Transverse colon (tissue), 4 donors: Measurements from ENCODE around the gene HERC3. TPM values are rescaled to one million over a fixed set of nuclear protein-coding genes. Genes with fewer than 3 reads are reported as not detected.

Source experiments
- DNase-seq: peaks from one replicate; pipeline ENCODE4 v3.0.0-alpha.2; 2019
- H3K27ac ChIP-seq, 4 donors: fragments of 200-600 bp; sonication (generic); 2 replicates each; pipeline ENCODE4 v1.5.1; 2016 to 2018; ENCODE audit warnings: inconsistent platforms in 4 of 4
- H3K27me3 ChIP-seq: fragments of 200-600 bp; sonication (generic); 2 replicates; pipeline ENCODE4 v1.5.1; 2017; ENCODE audit warnings: inconsistent platforms
- H3K36me3 ChIP-seq, 4 donors: fragments of 200-600 bp; sonication (generic); 2 replicates each; pipeline ENCODE4 v1.5.1; 2017 to 2019; ENCODE audit warnings: inconsistent platforms in 4 of 4
- H3K4me1 ChIP-seq, 4 donors: fragments of 200-600 bp; sonication (generic); 2 replicates each; pipeline ENCODE4 v1.5.1; 2017 to 2020; ENCODE audit warnings: inconsistent platforms in 4 of 4
- H3K4me3 ChIP-seq, 4 donors: fragments of 200-600 bp; sonication (generic); 1 replicate in 1 of 4; 2 replicates in 3 of 4; pipeline versions ENCODE4 v1.5.1 to v1.6.1; 2017 to 2019; ENCODE audit warnings: inconsistent platforms in 4 of 4
- H3K9me3 ChIP-seq, 2 donors: fragments of 200-600 bp; sonication (generic); 2 replicates each; pipeline ENCODE4 v1.5.1; 2017 to 2019; ENCODE audit warnings: inconsistent platforms in 2 of 2
- CTCF ChIP-seq, 5 experiments: fragments of 200-600 bp in 3 of 5; fragments of 450-650 bp in 2 of 5; sonication (generic) in 3 of 5; IDR thresholded peaks; 1 replicate in 2 of 5; 2 replicates in 3 of 5; pipeline ENCODE4 v1.5.1; 2016 to 2017; ENCODE audit warnings: antibody characterized with exemption in 5 of 5, inconsistent platforms in 3 of 5, mild to moderate bottlenecking in 2 of 5, moderate library complexity in 1 of 5
- EP300 ChIP-seq: sonication (generic); formaldehyde crosslinking; IDR thresholded peaks from one replicate; pipeline ENCODE4 v1.6.1; 2017; ENCODE audit warnings: antibody characterized with exemption, low read depth
- POLR2A ChIP-seq: fragments of 450-650 bp; IDR thresholded peaks from one replicate; pipeline ENCODE4 v1.6.1; 2016; ENCODE audit warnings: antibody characterized with exemption, mild to moderate bottlenecking, moderate library complexity
- POLR2AphosphoS5 ChIP-seq, 3 donors: sonication (generic); formaldehyde crosslinking; IDR thresholded peaks; one replicate each; pipeline ENCODE4 v1.6.1; 2016; ENCODE audit warnings: antibody characterized with exemption in 3 of 3
- WGBS, 2 donors: methylation state at CpG; one replicate each; pipeline ENCODE4 v1.1.5; 2018; ENCODE audit warnings: low coverage in 1 of 2; 5-methylcytosine and 5-hydroxymethylcytosine counted together
- in situ Hi-C, 4 donors: fragments of 200-750 bp; cut with MboI; loops; one replicate each; pipeline versions ENCODE4 v1.15.0 to v1.15.1; 2017; ENCODE audit warnings: low sequenced_read_pairs in 3 of 4, low pct_ligation_motif_present in 1 of 4, low pct_unique_long_range_greater_than_20kb in 1 of 4
- intact Hi-C: fragments of 100-400 bp; cut with DNase I; formaldehyde crosslinking; loops from one replicate; pipeline ENCODE4 v1.15.1; 2023; ENCODE audit warnings: low total_unique reads
- total RNA-seq, 4 donors: library from RNA; depleted of rRNA; stranded (reverse); fragments of >200 nt; gene quantifications; one replicate each; pipeline ENCODE4 v1.1.0, GENCODE V29; 2016

The HERC3 gene
- total RNA-seq, 4 donors from 2014 or later, result 38.9 to 64.1 (median 55.1) TPM

DNA sequence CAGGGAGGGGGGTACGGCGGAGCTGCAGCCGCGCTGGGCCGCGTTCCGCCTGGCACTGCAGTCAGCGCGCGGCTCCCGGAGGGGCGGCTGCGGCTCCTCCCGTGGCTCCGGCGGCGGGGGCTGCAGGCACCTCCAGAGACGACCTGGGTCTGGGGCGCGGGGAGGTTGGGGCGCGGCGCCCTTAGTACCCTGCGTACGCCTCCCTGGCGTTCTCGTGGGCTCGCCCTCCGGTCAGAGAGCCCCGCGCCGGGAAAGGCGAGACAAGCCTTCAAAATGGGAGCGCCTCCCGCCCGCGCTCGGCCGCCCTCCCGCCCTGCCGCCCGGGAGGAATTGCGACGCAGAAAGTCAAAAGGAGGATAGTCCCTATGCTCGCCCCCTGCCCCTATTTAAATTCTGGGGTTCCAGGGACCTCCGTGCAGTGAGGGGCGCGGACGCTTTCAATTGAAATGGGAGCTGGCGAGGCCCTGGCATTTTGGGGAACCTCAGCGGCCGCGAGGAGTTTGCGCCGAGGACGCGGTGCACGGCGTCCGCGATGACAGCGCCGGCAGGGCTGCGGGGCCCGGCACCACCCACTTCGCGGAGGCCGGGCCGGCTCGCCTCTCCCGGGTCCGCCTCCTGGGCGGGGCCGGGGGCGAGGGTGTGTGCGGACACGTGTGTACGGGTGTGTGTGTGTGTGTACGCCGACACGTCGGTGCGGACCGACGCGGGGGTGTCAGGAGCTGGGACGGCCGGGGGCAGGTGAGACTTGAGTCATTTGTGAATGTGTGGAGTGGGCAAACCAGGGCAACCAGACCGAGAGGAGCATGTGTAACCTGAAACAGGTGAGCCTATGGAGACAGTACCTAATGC is 544 bp downstream of the HERC3 start:
- intact Hi-C loops, result no loop called here
- no peaks in the 10 kb centered on the region for H3K9me3 ChIP-seq
- peaks cover 5 to 17% (median 10%) of the 10 kb centered on the region in 4 donors for H3K4me1 ChIP-seq
- 1% methylated on average over 68 of the region's 89 CpGs; no CpG with 5 or more reads in 1 of the 2 donors for WGBS, 2 donors
- peak; percentile 86 for DNase-seq
- no peaks in the 10 kb centered on the region for H3K27me3 ChIP-seq
- peak overlapping the region; percentile 53 to 90 (median 82) for H3K4me3 ChIP-seq
- peaks cover 0 to 4% (median 0%) of the 10 kb centered on the region in 4 donors for H3K36me3 ChIP-seq
- peak overlapping the region; percentile 91 to 95 (median 94) for H3K27ac ChIP-seq
- in situ Hi-C loops, result no loop called here
- peak; percentile 83 to 90 (median 90) for TF ChIP-seq POLR2AphosphoS5 (IDR thresholded peaks at IDR 0.05)
- peak; percentile 80 for TF ChIP-seq POLR2A
- TF ChIP-seq CTCF (IDR thresholded peaks at IDR 0.05), result no peak
- no peak for TF ChIP-seq EP300

DNA sequence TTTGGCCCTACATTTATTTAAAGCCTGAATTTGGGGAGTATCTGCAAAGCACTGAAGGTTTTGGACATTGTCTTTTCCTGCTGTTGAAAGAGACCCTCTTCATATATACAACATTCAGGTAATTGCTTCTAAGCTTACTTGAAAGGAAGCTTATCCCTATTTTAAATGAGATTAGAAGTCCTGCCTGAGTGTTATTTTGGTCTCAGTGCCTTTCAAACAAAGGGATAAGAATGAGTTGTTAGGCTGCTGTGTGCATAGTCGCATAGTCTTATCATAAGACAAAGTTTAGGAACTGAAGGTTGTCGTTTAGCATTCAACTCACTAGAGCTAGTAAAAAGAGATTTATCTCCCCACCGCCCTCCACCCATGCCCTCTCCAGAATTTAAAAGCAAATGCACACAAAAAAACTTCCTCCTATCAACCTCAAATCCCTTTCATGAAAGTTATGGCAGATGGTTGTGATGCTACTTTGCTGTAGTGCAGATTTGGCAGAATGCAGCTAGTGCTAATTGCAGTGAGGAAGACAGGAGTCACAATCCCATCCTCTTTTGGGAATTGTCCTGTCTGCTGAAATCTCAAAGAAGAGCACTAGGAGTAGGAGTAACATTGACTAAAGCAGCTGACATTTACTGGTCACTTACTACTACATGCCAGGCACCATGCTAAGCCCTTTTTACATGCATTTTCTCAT is 5.8 kb downstream of the HERC3 start:
- no peaks in the 10 kb centered on the region for H3K27me3 ChIP-seq
- no peaks in the 10 kb centered on the region for H3K9me3 ChIP-seq
- H3K4me3 ChIP-seq, result no peak overlapping the region
- H3K4me1 ChIP-seq, result peaks cover 10 to 42% (median 21%) of the 10 kb centered on the region in 4 donors
- DNase-seq, result no peak
- no peak for TF ChIP-seq POLR2A
- TF ChIP-seq POLR2AphosphoS5 (IDR thresholded peaks at IDR 0.05), result no peak
- no peak for TF ChIP-seq CTCF (IDR thresholded peaks at IDR 0.05)
- no peak for TF ChIP-seq EP300
- intact Hi-C loops (no loop called here), in situ Hi-C loops (no loop called here)
- peaks cover 0 to 4% (median 0%) of the 10 kb centered on the region in 4 donors for H3K36me3 ChIP-seq
- 66% methylated on average over 3 of the region's 3 CpGs; no CpG with 5 or more reads in 1 of the 2 donors for whole genome bisulfite sequencing, 2 donors
- H3K27ac ChIP-seq, result no peak overlapping the region

- peaks cover 0 to 4% (median 0%) of the 10 kb centered on the region in 4 donors for H3K36me3 ChIP-seq
- H3K9me3 ChIP-seq, result no peaks in the 10 kb centered on the region
- intact Hi-C loops, result no loop called here
- in situ Hi-C loops, result no loop called here
- H3K27me3 ChIP-seq, result no peaks in the 10 kb centered on the region
- H3K4me1 ChIP-seq, result peaks cover 10 to 31% (median 17%) of the 10 kb centered on the region in 4 donors
- H3K4me3 ChIP-seq, result no peak overlapping the region
- H3K27ac ChIP-seq, result peak overlapping the region; percentile 45 to 67 (median 49)
- no peak for TF ChIP-seq CTCF (IDR thresholded peaks at IDR 0.05)
- no peak for TF ChIP-seq POLR2AphosphoS5 (IDR thresholded peaks at IDR 0.05)
- TF ChIP-seq POLR2A, result no peak
- no peak for TF ChIP-seq EP300
- no peak for DNase-seq
- WGBS, 2 donors, result 70 to 89% methylated on average over 2 to 3 of the region's 3 CpGs
Measured at GRCh38 chr4:88599298-88599697, 7.0 kb downstream of the HERC3 start.

DNA sequence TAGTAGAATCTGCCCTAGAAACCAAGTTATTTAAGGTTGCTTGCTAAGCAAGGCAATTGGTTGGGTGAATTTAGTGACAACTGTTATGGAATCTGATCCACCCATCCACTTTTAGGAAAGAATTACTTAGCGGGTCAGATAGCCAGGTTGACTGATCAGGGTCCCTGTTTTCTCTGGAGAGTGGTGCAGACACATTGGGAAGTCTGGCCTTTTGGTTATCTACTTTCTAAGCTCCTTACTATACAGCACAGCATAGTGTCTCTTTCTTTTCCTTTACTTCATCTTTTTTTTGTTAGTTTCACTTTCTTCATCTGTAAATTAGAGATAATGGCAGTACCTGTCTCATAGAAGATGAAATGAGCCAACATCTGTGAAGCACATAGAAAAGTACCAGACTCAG is 7.4 kb downstream of the HERC3 start:
- H3K27me3 ChIP-seq, result no peaks in the 10 kb centered on the region
- H3K4me1 ChIP-seq, result peaks cover 10 to 31% (median 17%) of the 10 kb centered on the region in 4 donors
- no peaks in the 10 kb centered on the region for H3K9me3 ChIP-seq
- intact Hi-C loops, result no loop called here
- TF ChIP-seq POLR2AphosphoS5 (IDR thresholded peaks at IDR 0.05), result no peak
- no peak for TF ChIP-seq EP300
- no peak for TF ChIP-seq CTCF (IDR thresholded peaks at IDR 0.05)
- TF ChIP-seq POLR2A, result no peak
- peak overlapping the region; percentile 45 to 67 (median 49) for H3K27ac ChIP-seq
- H3K4me3 ChIP-seq, result no peak overlapping the region
- no peak for DNase-seq
- H3K36me3 ChIP-seq, result peaks cover 0 to 4% (median 0%) of the 10 kb centered on the region in 4 donors
- in situ Hi-C loops, result no loop called here
- 80 to 83% methylated on average over 1 of the region's 1 CpG for WGBS, 2 donors
